GM19025 (cell line): ENCODE measurements around the gene TRDN.
"Not testable (repeated sequence)": the region's sequence is repeated elsewhere in the genome, so short reads cannot be mapped to it uniquely, and the experiment has no call there.

Experiments
- ATAC-seq: cut with Tn5 transposase; IDR thresholded peaks from one replicate; pipeline ENCODE4 v1.9.1; 2021; ENCODE audit warnings: mild to moderate bottlenecking, low read depth, moderate library complexity; ENCODE audit not compliant: unreplicated experiment

TRDN gene

GRCh38 chr6:123515715-123516114, 121.0 kb downstream of the TRDN start:
- ATAC-seq = no peak

GRCh38 chr6:123509112-123509511, 127.6 kb downstream of the TRDN start:
- ATAC-seq = no peak

- ATAC-seq = no peak
Observed at GRCh38 chr6:123508290-123508689, 128.5 kb downstream of the TRDN start.

GRCh38 chr6:123507582-123507981, 129.2 kb downstream of the TRDN start:
- no peak for ATAC-seq

GRCh38 chr6:123503619-123504018, 133.1 kb downstream of the TRDN start:
- no peak for ATAC-seq

DNA sequence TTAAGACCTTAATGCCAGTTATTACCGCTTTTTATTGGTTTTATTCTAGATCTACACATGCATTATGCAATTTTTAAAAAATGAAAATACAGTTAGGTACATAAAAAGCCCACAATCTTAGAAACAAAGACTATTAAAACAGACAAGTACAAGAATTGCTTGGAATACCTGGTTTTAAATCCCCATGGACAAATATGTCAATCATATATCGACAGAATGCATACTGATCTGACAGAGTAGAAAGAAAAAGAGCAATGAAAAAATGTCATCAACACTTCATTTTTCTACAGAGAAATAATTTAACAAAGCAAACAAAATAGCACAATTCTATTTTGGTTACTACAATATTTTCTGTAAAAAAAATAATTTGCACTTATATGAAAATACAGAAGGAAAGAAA, 139.7 kb downstream of the TRDN start:
- ATAC-seq = no peak

- no peak for ATAC-seq
Observed at GRCh38 chr6:123489589-123489988, 147.2 kb downstream of the TRDN start.

- no peak for ATAC-seq
Observed at GRCh38 chr6:123480986-123481385, 155.8 kb downstream of the TRDN start.

GRCh38 chr6:123472025-123472702, 164.6 kb downstream of the TRDN start:
- ATAC-seq = not testable (repeated sequence)

GRCh38 chr6:123467392-123467791, 169.4 kb downstream of the TRDN start:
- ATAC-seq = no peak

DNA sequence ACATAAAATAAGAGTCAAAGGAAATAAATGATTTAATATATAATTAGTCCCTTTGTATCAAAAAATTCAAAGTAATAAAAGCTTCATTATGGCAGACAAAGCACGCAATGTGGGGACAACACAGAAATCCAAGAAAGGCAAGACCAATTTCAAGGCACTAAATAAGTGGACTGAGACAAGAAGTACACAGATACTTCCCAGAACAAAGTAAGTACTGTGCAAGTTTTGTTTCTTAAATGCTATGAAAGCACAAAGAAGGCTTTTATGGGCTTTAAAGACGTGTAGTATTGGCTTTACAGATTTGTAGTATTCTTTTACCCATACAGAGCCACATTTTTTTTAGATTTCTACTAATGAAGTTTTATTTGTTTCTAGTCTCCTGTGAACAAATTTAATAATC, 174.6 kb downstream of the TRDN start:
- ATAC-seq = no peak

DNA sequence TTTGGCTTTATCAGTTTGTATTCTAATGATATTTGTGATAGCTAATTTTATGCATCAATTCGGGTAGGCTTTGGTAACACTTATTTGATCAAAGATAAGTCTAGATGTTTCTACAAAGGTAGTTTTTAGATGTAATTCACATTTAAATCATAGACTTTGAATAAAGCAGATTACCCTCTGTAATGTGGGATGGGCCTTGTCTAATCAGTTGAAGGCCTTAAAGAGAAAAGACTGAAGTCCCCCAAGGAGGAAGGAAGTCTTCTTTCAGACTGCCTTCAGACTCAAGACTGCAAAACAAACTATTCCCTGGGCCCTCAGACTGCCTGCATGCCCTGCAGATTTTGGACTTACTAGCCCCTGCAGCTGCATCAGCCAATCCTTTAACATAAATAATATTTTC, 178.5 kb downstream of the TRDN start:
- ATAC-seq = no peak

GRCh38 chr6:123456836-123457235, 179.9 kb downstream of the TRDN start:
- ATAC-seq = no peak

GRCh38 chr6:123454448-123454847, 182.3 kb downstream of the TRDN start:
- ATAC-seq = no peak

GRCh38 chr6:123453071-123453470, 183.7 kb downstream of the TRDN start:
- not testable (repeated sequence) for ATAC-seq

GRCh38 chr6:123448306-123448884, 188.4 kb downstream of the TRDN start:
- ATAC-seq = no peak

DNA sequence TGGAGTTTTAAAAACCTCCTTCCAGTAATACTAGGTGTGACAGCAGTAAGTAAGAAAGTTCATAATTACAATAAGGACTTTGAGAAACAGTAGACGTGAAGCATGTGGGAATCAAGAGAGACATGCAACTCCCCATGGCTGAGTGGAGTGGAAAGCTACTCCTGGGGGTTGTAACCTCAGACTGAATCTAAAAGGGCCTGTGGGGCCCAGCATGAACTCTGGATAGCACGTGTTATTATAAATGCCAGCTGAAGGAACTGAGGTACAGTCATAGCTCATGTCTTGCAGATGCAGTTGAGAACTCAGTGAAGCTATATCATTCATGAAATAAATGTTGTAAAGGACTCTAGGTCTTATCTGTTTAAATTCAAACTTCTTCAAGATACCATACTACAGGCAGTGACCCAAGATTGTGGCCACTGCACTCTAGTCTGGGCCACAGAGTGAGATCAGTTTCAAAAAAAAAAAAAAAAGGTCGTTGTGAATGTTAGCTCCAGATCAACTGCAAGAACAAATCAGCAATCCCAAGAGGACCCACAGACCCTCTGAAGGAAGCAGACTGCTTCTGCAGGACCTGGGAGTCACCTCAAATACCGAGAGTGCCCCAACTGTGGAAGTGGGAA, 189.3 kb downstream of the TRDN start:
- no peak for ATAC-seq

GRCh38 chr6:123439371-123439770, 197.4 kb downstream of the TRDN start:
- no peak for ATAC-seq

- no peak for ATAC-seq
Observed at GRCh38 chr6:123434186-123434585, 202.6 kb downstream of the TRDN start.

- ATAC-seq = no peak
Observed at GRCh38 chr6:123430970-123431369, 205.8 kb downstream of the TRDN start.

DNA sequence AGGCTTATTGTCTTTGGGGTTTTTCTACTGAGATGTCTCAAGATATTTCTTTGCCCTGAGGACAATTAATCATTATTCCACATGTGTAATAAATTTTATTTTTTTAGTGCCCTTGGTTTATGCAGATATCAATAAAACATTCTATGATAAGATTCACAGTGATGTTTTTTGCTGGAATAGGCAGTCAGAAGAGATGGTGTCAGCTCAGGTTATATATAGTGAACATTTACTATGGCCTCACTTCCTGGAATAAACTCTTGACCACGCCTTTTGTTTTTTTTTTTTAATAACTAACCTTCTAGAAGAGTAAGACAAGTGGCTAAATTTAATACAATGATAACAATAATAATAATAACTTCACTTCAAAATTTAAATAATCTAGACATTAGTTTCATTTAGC, 209.7 kb downstream of the TRDN start:
- ATAC-seq = no peak

DNA sequence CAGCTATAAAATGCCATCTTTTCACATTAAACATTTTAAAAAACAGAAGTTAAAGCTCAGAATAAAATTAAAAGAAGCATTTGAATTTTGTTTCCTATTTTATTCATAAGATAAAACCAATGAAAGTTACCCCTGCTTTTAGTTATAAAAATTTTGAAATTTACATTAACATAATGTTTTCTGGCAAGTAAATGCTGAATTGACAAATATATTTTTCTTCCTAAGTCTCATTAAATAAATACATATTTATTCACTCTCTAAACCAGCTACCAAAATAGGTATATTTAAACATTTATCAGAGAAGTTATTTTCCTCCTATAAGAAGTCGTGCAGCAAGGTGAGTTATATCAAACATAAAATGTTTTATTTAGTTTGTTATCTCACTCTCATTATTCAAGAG, 213.6 kb downstream of the TRDN start:
- no peak for ATAC-seq
